ENCODE measurements around the gene PODXL. TPM values are rescaled to one million over a fixed set of nuclear protein-coding genes. Genes with fewer than 3 reads are reported as not detected.

Gene PODXL
- polyA plus RNA-seq, 1 donor (not counting 4 experiments of a cell fraction or from before 2014, with no cell fraction given) = 0.08 TPM

GRCh38 chr7:131525820-131526219 is 30.6 kb downstream of the PODXL start:
- DNase-seq (ENCODE audit: low read depth, low spot score) (no peak), FAIRE-seq (no peak)
- H3K4me2 ChIP-seq (ENCODE audit: control insufficient read depth, extremely low read depth, insufficient read depth, low read depth, low read length) = no peak overlapping the region
- H3K27ac ChIP-seq (ENCODE audit: control insufficient read depth, insufficient read depth, low read length) = no peak overlapping the region
- no peaks in the 10 kb centered on the region for H3K4me1 ChIP-seq (ENCODE audit: control insufficient read depth, extremely low read depth, insufficient read depth, low read length)
- no peaks in the 10 kb centered on the region for H3K27me3 ChIP-seq (ENCODE audit: control insufficient read depth, extremely low read depth, insufficient read depth, low read length)
- TF ChIP-seq EZH2 (IDR thresholded peaks at IDR 0.05; ENCODE audit: low read length) (no peak), CTCF (optimal IDR thresholded peaks at IDR 0.05 in 1 of 3, IDR thresholded peaks at IDR 0.05 in 1 of 3, conservative IDR thresholded peaks at IDR 0.05 in 1 of 3; ENCODE audit: extremely low read depth in 1 of 3, insufficient read depth in 2 of 3, low read length in 3 of 3) (no peak)
- no peak overlapping the region for H3K4me3 ChIP-seq (ENCODE audit: control insufficient read depth in 2 of 3, extremely low read depth in 1 of 3, insufficient read depth in 2 of 3, low read depth in 1 of 3, low read length in 3 of 3)
- H3K9me3 ChIP-seq (ENCODE audit: control insufficient read depth, low read depth, low read length) = no peaks in the 10 kb centered on the region
- H2AFZ ChIP-seq (ENCODE audit: control insufficient read depth, low read length) = no peak overlapping the region
- H3K9me1 ChIP-seq (ENCODE audit: control insufficient read depth, extremely low read depth, insufficient read depth, low read length) = no peaks in the 10 kb centered on the region
- H4K20me1 ChIP-seq (ENCODE audit: control insufficient read depth, extremely low read depth, insufficient read depth, low read length) = no peaks in the 10 kb centered on the region
- H3K36me3 ChIP-seq (ENCODE audit: control insufficient read depth in 2 of 2, extremely low read depth in 1 of 2, insufficient read depth in 2 of 2, low read length in 2 of 2) = no peaks in the 10 kb centered on the region
- H3K79me2 ChIP-seq (ENCODE audit: control insufficient read depth, insufficient read depth, low read length) = no peaks in the 10 kb centered on the region
- no peak overlapping the region for H3K9ac ChIP-seq (ENCODE audit: control insufficient read depth, extremely low read depth, insufficient read depth, low read length)
- dilution Hi-C loops (cut with MboI; ENCODE audit: extremely low pct_ligation_motif_present, low sequenced_read_pairs) = no loop called here

GRCh38 chr7:131524703-131525102 is 31.7 kb downstream of the PODXL start:
- no peak overlapping the region for H3K4me2 ChIP-seq (ENCODE audit: control insufficient read depth, extremely low read depth, insufficient read depth, low read depth, low read length)
- DNase-seq (ENCODE audit: low read depth, low spot score) = no peak
- FAIRE-seq = no peak
- no peak overlapping the region for H3K27ac ChIP-seq (ENCODE audit: control insufficient read depth, insufficient read depth, low read length)
- H3K36me3 ChIP-seq (ENCODE audit: control insufficient read depth in 2 of 2, extremely low read depth in 1 of 2, insufficient read depth in 2 of 2, low read length in 2 of 2) = no peaks in the 10 kb centered on the region
- TF ChIP-seq EZH2 (IDR thresholded peaks at IDR 0.05; ENCODE audit: low read length) = no peak
- TF ChIP-seq CTCF (optimal IDR thresholded peaks at IDR 0.05 in 1 of 3, IDR thresholded peaks at IDR 0.05 in 1 of 3, conservative IDR thresholded peaks at IDR 0.05 in 1 of 3; ENCODE audit: extremely low read depth in 1 of 3, insufficient read depth in 2 of 3, low read length in 3 of 3) = no peak
- H3K9ac ChIP-seq (ENCODE audit: control insufficient read depth, extremely low read depth, insufficient read depth, low read length) = no peak overlapping the region
- no peak overlapping the region for H2AFZ ChIP-seq (ENCODE audit: control insufficient read depth, low read length)
- no peaks in the 10 kb centered on the region for H3K9me3 ChIP-seq (ENCODE audit: control insufficient read depth, low read depth, low read length)
- dilution Hi-C loops (cut with MboI; ENCODE audit: extremely low pct_ligation_motif_present, low sequenced_read_pairs) = no loop called here
- no peaks in the 10 kb centered on the region for H4K20me1 ChIP-seq (ENCODE audit: control insufficient read depth, extremely low read depth, insufficient read depth, low read length)
- H3K9me1 ChIP-seq (ENCODE audit: control insufficient read depth, extremely low read depth, insufficient read depth, low read length) = no peaks in the 10 kb centered on the region
- no peaks in the 10 kb centered on the region for H3K79me2 ChIP-seq (ENCODE audit: control insufficient read depth, insufficient read depth, low read length)
- no peak overlapping the region for H3K4me3 ChIP-seq (ENCODE audit: control insufficient read depth in 2 of 3, extremely low read depth in 1 of 3, insufficient read depth in 2 of 3, low read depth in 1 of 3, low read length in 3 of 3)
- H3K27me3 ChIP-seq (ENCODE audit: control insufficient read depth, extremely low read depth, insufficient read depth, low read length) = no peaks in the 10 kb centered on the region
- no peaks in the 10 kb centered on the region for H3K4me1 ChIP-seq (ENCODE audit: control insufficient read depth, extremely low read depth, insufficient read depth, low read length)

Data from keratinocyte (primary cell).